Placental pericyte (primary cell): ENCODE measurements around the gene NCKAP5. TPM values are rescaled to one million over a fixed set of nuclear protein-coding genes. Genes with fewer than 3 reads are reported as not detected.

Source experiments
- small RNA-seq: library from RNA; depleted of rRNA; stranded (forward); fragments of <200 nt; gene quantifications from one replicate; pipeline ENCODE3, GENCODE V24; 2012; ENCODE audit warnings: low replicate concordance
- total RNA-seq: library from RNA; depleted of rRNA; stranded (reverse); fragments of >200 nt; gene quantifications from 2 replicates; pipeline ENCODE4 v1.2.3, GENCODE V29; 2012

NCKAP5 gene
- total RNA-seq = 6.3 and 21.6 TPM in 2 replicates

GRCh38 chr2:133568172-133568571 lies at the start of gene NCKAP5:
Gene NCKAP5, minus strand, starts transcription at chr2:133568463. Its CDS starts 50,937 bp downstream, at chr2:133517526.

GRCh38 chr2:132669908-132670495 lies 898.3 kb downstream of the NCKAP5 start, which contains the start of gene LYPD1:
Gene LYPD1, minus strand, starts transcription at chr2:132670205. Its CDS starts 273 bp downstream, at chr2:132669932.

Small RNAs within 50 kb of the gene (small RNA-seq; reads per million reads assigned to genes)
- gene AC016909.1 = not detected
- gene RN7SKP154 = not detected
- not detected for gene RNU6-579P
